ENCODE results near the gene DHRS11. TPM values are rescaled to one million over a fixed set of nuclear protein-coding genes. Genes with fewer than 3 reads are reported as not detected.

The DHRS11 gene
- total and polyA plus RNA-seq, 10 of the 15 experiments (the other 5 are each of a cell fraction or from before 2014, with no cell fraction given): 3.4 to 23.0 (median 14.5) TPM

- Histone ChIP-seq H3K36me3 (ENCODE audit: control insufficient read depth in 2 of 2, insufficient read depth in 2 of 2, low read length in 1 of 2) (no peaks in the 10 kb centered on the region), H3K4me1 (ENCODE audit: control insufficient read depth, insufficient read depth, low read length) (0 out of 2 replicates have a peak, but pooled peaks cover 3% of the 10 kb centered on the region), H4K20me1 (ENCODE audit: control insufficient read depth, insufficient read depth) (no peaks in the 10 kb centered on the region), H3K27me3 (replicated peaks in 1 of 2; ENCODE audit: control insufficient read depth in 2 of 2, insufficient read depth in 2 of 2, low read length in 1 of 2) (no peaks in the 10 kb centered on the region), H3K9ac (ENCODE audit: control insufficient read depth, insufficient read depth, low read length) (peak within 1 kb of the TSS; percentile 95), H3K27ac (ENCODE audit: control insufficient read depth, insufficient read depth) (peak within 1 kb of the TSS; percentile 90), H3K79me2 (ENCODE audit: control insufficient read depth, insufficient read depth, low read length) (peaks cover 50% of the 10 kb centered on the region), H2AFZ (ENCODE audit: control insufficient read depth, low read depth, low read length) (peak within 1 kb of the TSS; percentile 89), H3K4me2 (ENCODE audit: control insufficient read depth, insufficient read depth) (peak within 1 kb of the TSS; percentile 66), H3K9me3 (replicated peaks; ENCODE audit: control insufficient read depth, insufficient read depth, low read length) (no peaks in the 10 kb centered on the region), H3K4me3 (peak within 1 kb of the TSS; percentile 89)
- CTCF ChIA-PET: interaction anchor here (0.7 to 4.6 kb wide), 8 partner anchors 10 to 732 kb away, joined by 3 to 34 read pairs (median 3); partner anchors contain the start of gene MRM1
- DNase-seq (ENCODE audit: low read depth, low spot score) (peak; percentile 66), FAIRE-seq (no peak), ATAC-seq (peak; percentile 80)
- WGBS (ENCODE audit: insufficient coverage, insufficient replicate concordance, low lambda C conversion rate, missing lambda C conversion rate): under 1% methylated on average over 45 of the region's 71 CpGs
- SMC1A ChIA-PET (ENCODE audit: uncharacterized antibody, unreplicated experiment): interaction anchor here (1.0 to 1.4 kb wide), 4 partner anchors 20 to 59 kb away, joined by 3 to 9 read pairs (median 4); partner anchors contain the start of gene MRM1
- BruUV-seq (replicated peaks): TSS peak; percentile 93
- in situ Hi-C loops (cut with MboI): no loop called here
- POLR2A ChIA-PET: interaction anchor here (0.6 to 4.9 kb wide), 9 partner anchors 8 to 736 kb away, joined by 3 to 28 read pairs (median 5); partner anchors contain the start of genes DHRS11, MRM1, MYO19 and PIGW
- intact Hi-C loops (cut with micrococcal nuclease; ENCODE audit: unreplicated experiment): loop anchor here (1.0 to 5.0 kb wide), 2 partner anchors 8 to 58 kb away; partner anchors contain the start of gene MRM1
- RAD21 ChIA-PET (ENCODE audit: unreplicated experiment): interaction anchor here (0.6 to 2.3 kb wide), 6 partner anchors 9 to 666 kb away, joined by 3 to 15 read pairs (median 4); partner anchors contain the start of genes MRM1, MYO19 and PIGW
- TF ChIP-seq KLF5 (IDR thresholded peaks at IDR 0.05; ENCODE audit: partially characterized antibody) (peak; percentile 35), ASH2L (IDR thresholded peaks at IDR 0.05; ENCODE audit: borderline replicate concordance, low read depth) (no peak), SMAD5 (IDR thresholded peaks at IDR 0.05; ENCODE audit: low read depth) (peak; percentile 36; the same call in 1 of the 2 replicates), SREBF1 (IDR thresholded peaks at IDR 0.05; ENCODE audit: low read length) (no peak), ATF3 (IDR thresholded peaks at IDR 0.05; ENCODE audit: borderline replicate concordance, extremely low read depth, low read depth, low read length) (no peak), TBL1XR1 (IDR thresholded peaks at IDR 0.05; ENCODE audit: low read depth, low read length) (peak; percentile 20; the same call in 1 of the 2 replicates), PML (IDR thresholded peaks at IDR 0.05; ENCODE audit: low read length) (peak; percentile 64; the same call in 1 of the 2 replicates), POLR2AphosphoS5 (IDR thresholded peaks at IDR 0.05; ENCODE audit: low read length) (peak; percentile 78), ZBTB4 (CRISPR knock-in tag; IDR thresholded peaks at IDR 0.05) (no peak), NKRF (conservative IDR thresholded peaks at IDR 0.05) (peak; percentile 22; the same call in 1 of the 2 replicates), ZNF384 (IDR thresholded peaks at IDR 0.05; ENCODE audit: borderline replicate concordance, low read depth, low read length) (no peak), SIN3A (IDR thresholded peaks at IDR 0.05; ENCODE audit: low read depth, low read length) (peak; percentile 49; the same call in 1 of the 2 replicates), EGR1 (IDR thresholded peaks at IDR 0.05; ENCODE audit: borderline replicate concordance in 1 of 2, low read depth in 2 of 2, low read length in 2 of 2) (0 out of 3 replicates have a peak, but pooled peaks of 1 of the 2 experiments have one; percentile 28), BACH1 (IDR thresholded peaks at IDR 0.05; ENCODE audit: borderline replicate concordance) (peak; percentile 55; the same call in 1 of the 2 replicates), HCFC1 (IDR thresholded peaks at IDR 0.05; ENCODE audit: low read length) (peak; percentile 23; the same call in 1 of the 2 replicates)
Measured at GRCh38 chr17:36544307-36545076, 47.2 kb upstream of the DHRS11 start, which contains the start of gene GGNBP2. Gene GGNBP2 (plus strand): TSS chr17:36544919. CDS start chr17:36545725, 806 bp downstream.
